ENCODE data around the gene FSTL1.

Gene FSTL1

GRCh38 chr3:120421926-120422325 is 28.9 kb downstream of the FSTL1 start:
- H3K4ac ChIP-seq (ENCODE audit: low read length): no peak overlapping the region
- H3K4me2 ChIP-seq (ENCODE audit: insufficient read depth, low read length, poor library complexity, severe bottlenecking): no peak overlapping the region
- H3K14ac ChIP-seq (ENCODE audit: low read length): no peak overlapping the region
- no peak overlapping the region for H2AFZ ChIP-seq (ENCODE audit: low read length)
- peaks cover 2% of the 10 kb centered on the region for H3K79me1 ChIP-seq (ENCODE audit: low read depth, low read length)
- peaks cover 19 to 28% of the 10 kb centered on the region in 2 donors for H3K4me1 ChIP-seq (ENCODE audit: control insufficient read depth in 2 of 2, insufficient read depth in 1 of 2, low read depth in 1 of 2, low read length in 2 of 2)
- H2BK12ac ChIP-seq (ENCODE audit: low read length): no peak overlapping the region
- no peak for DNase-seq (ENCODE audit: low spot score)
- no peak overlapping the region for H3K27ac ChIP-seq (replicated peaks; ENCODE audit: low read length)
- H3K27me3 ChIP-seq (ENCODE audit: control insufficient read depth in 3 of 3, insufficient read depth in 3 of 3, low read depth in 1 of 3, low read length in 3 of 3): no peaks in the 10 kb centered on the region
- H3K23ac ChIP-seq (ENCODE audit: low read depth, low read length, poor library complexity): no peak overlapping the region
- no CpG with 5 or more reads among the region's 2 CpGs for WGBS, 2 donors (ENCODE audit: extremely low coverage in 2 of 2, insufficient read length in 2 of 2, insufficient replicate concordance in 1 of 2)
- no peak overlapping the region for H3K4me3 ChIP-seq (ENCODE audit: low read length in 2 of 2)
- no peak overlapping the region for H2BK5ac ChIP-seq (ENCODE audit: low read length)
- H3K18ac ChIP-seq (ENCODE audit: low read length): no peak overlapping the region
- H2AK5ac ChIP-seq (ENCODE audit: low read depth, low read length): no peak overlapping the region
- H4K8ac ChIP-seq (ENCODE audit: low read depth, low read length): no peak overlapping the region
- no peak overlapping the region for H3K9ac ChIP-seq (ENCODE audit: low read depth, low read length, poor library complexity)
- no peak overlapping the region for H4K91ac ChIP-seq (ENCODE audit: low read depth, low read length, poor library complexity)
- peaks cover 4 to 6% of the 10 kb centered on the region in 2 donors for H3K36me3 ChIP-seq (replicated peaks in 1 of 2; ENCODE audit: control insufficient read depth in 2 of 2, insufficient read depth in 2 of 2, low read length in 2 of 2)
- H2BK120ac ChIP-seq (ENCODE audit: low read depth, low read length): no peak overlapping the region
- H3K9me3 ChIP-seq (replicated peaks in 1 of 2; ENCODE audit: control insufficient read depth in 2 of 2, insufficient read depth in 1 of 2, low read depth in 1 of 2, low read length in 2 of 2): no peaks in the 10 kb centered on the region
- no peak overlapping the region for H2BK15ac ChIP-seq (ENCODE audit: low read length)

GRCh38 chr3:120420928-120421551 is 29.8 kb downstream of the FSTL1 start:
- H3K4ac ChIP-seq (ENCODE audit: low read length): no peak overlapping the region
- H3K4me3 ChIP-seq (ENCODE audit: low read length in 2 of 2): no peak overlapping the region
- peaks cover 19 to 25% of the 10 kb centered on the region in 2 donors for H3K4me1 ChIP-seq (ENCODE audit: control insufficient read depth in 2 of 2, insufficient read depth in 1 of 2, low read depth in 1 of 2, low read length in 2 of 2)
- H3K4me2 ChIP-seq (ENCODE audit: insufficient read depth, low read length, poor library complexity, severe bottlenecking): no peak overlapping the region
- H3K36me3 ChIP-seq (replicated peaks in 1 of 2; ENCODE audit: control insufficient read depth in 2 of 2, insufficient read depth in 2 of 2, low read length in 2 of 2): peaks cover 1 to 6% of the 10 kb centered on the region in 2 donors
- H3K27ac ChIP-seq (replicated peaks; ENCODE audit: low read length): peak overlapping the region; percentile 67
- H2AK5ac ChIP-seq (ENCODE audit: low read depth, low read length): no peak overlapping the region
- H3K9me3 ChIP-seq (replicated peaks in 1 of 2; ENCODE audit: control insufficient read depth in 2 of 2, insufficient read depth in 1 of 2, low read depth in 1 of 2, low read length in 2 of 2): no peaks in the 10 kb centered on the region
- peak overlapping the region; percentile 46 for H3K18ac ChIP-seq (ENCODE audit: low read length)
- no peak overlapping the region for H3K14ac ChIP-seq (ENCODE audit: low read length)
- H3K23ac ChIP-seq (ENCODE audit: low read depth, low read length, poor library complexity): no peak overlapping the region
- no peaks in the 10 kb centered on the region for H3K27me3 ChIP-seq (ENCODE audit: control insufficient read depth in 3 of 3, insufficient read depth in 3 of 3, low read depth in 1 of 3, low read length in 3 of 3)
- H2BK15ac ChIP-seq (ENCODE audit: low read length): no peak overlapping the region
- H2BK12ac ChIP-seq (ENCODE audit: low read length): no peak overlapping the region
- H4K8ac ChIP-seq (ENCODE audit: low read depth, low read length): no peak overlapping the region
- H3K9ac ChIP-seq (ENCODE audit: low read depth, low read length, poor library complexity): no peak overlapping the region
- no peak overlapping the region for H2BK5ac ChIP-seq (ENCODE audit: low read length)
- H2BK120ac ChIP-seq (ENCODE audit: low read depth, low read length): no peak overlapping the region
- DNase-seq (ENCODE audit: low spot score): no peak
- H2AFZ ChIP-seq (ENCODE audit: low read length): peak overlapping the region; percentile 36
- no CpG with 5 or more reads among the region's 6 CpGs for WGBS, 2 donors (ENCODE audit: extremely low coverage in 2 of 2, insufficient read length in 2 of 2, insufficient replicate concordance in 1 of 2)
- H3K79me1 ChIP-seq (ENCODE audit: low read depth, low read length): peaks cover 2% of the 10 kb centered on the region
- no peak overlapping the region for H4K91ac ChIP-seq (ENCODE audit: low read depth, low read length, poor library complexity)

GRCh38 chr3:120420360-120420759 is 30.4 kb downstream of the FSTL1 start:
- no peak overlapping the region for H3K4ac ChIP-seq (ENCODE audit: low read length)
- no peak overlapping the region for H3K14ac ChIP-seq (ENCODE audit: low read length)
- H3K4me3 ChIP-seq (ENCODE audit: low read length in 2 of 2): no peak overlapping the region
- H2BK120ac ChIP-seq (ENCODE audit: low read depth, low read length): no peak overlapping the region
- no CpG with 5 or more reads among the region's 3 CpGs for WGBS, 2 donors (ENCODE audit: extremely low coverage in 2 of 2, insufficient read length in 2 of 2, insufficient replicate concordance in 1 of 2)
- no peak overlapping the region for H2BK12ac ChIP-seq (ENCODE audit: low read length)
- H3K79me1 ChIP-seq (ENCODE audit: low read depth, low read length): peaks cover 2% of the 10 kb centered on the region
- DNase-seq (ENCODE audit: low spot score): no peak
- H2AK5ac ChIP-seq (ENCODE audit: low read depth, low read length): no peak overlapping the region
- H3K4me2 ChIP-seq (ENCODE audit: insufficient read depth, low read length, poor library complexity, severe bottlenecking): no peak overlapping the region
- H3K27me3 ChIP-seq (ENCODE audit: control insufficient read depth in 3 of 3, insufficient read depth in 3 of 3, low read depth in 1 of 3, low read length in 3 of 3): no peaks in the 10 kb centered on the region
- no peak overlapping the region for H4K8ac ChIP-seq (ENCODE audit: low read depth, low read length)
- H3K9me3 ChIP-seq (replicated peaks in 1 of 2; ENCODE audit: control insufficient read depth in 2 of 2, insufficient read depth in 1 of 2, low read depth in 1 of 2, low read length in 2 of 2): no peaks in the 10 kb centered on the region
- no peak overlapping the region for H2BK5ac ChIP-seq (ENCODE audit: low read length)
- H2BK15ac ChIP-seq (ENCODE audit: low read length): no peak overlapping the region
- peaks cover 4 to 8% of the 10 kb centered on the region in 2 donors for H3K36me3 ChIP-seq (replicated peaks in 1 of 2; ENCODE audit: control insufficient read depth in 2 of 2, insufficient read depth in 2 of 2, low read length in 2 of 2)
- H3K27ac ChIP-seq (replicated peaks; ENCODE audit: low read length): no peak overlapping the region
- peaks cover 19 to 24% of the 10 kb centered on the region in 2 donors for H3K4me1 ChIP-seq (ENCODE audit: control insufficient read depth in 2 of 2, insufficient read depth in 1 of 2, low read depth in 1 of 2, low read length in 2 of 2)
- no peak overlapping the region for H3K23ac ChIP-seq (ENCODE audit: low read depth, low read length, poor library complexity)
- no peak overlapping the region for H4K91ac ChIP-seq (ENCODE audit: low read depth, low read length, poor library complexity)
- no peak overlapping the region for H2AFZ ChIP-seq (ENCODE audit: low read length)
- H3K18ac ChIP-seq (ENCODE audit: low read length): no peak overlapping the region
- no peak overlapping the region for H3K9ac ChIP-seq (ENCODE audit: low read depth, low read length, poor library complexity)

- Histone ChIP-seq H3K23ac (ENCODE audit: low read depth, low read length, poor library complexity) (no peak overlapping the region), H3K4me2 (ENCODE audit: insufficient read depth, low read length, poor library complexity, severe bottlenecking) (no peak overlapping the region), H3K14ac (ENCODE audit: low read length) (no peak overlapping the region), H3K4ac (ENCODE audit: low read length) (no peak overlapping the region), H2AFZ (ENCODE audit: low read length) (no peak overlapping the region), H3K36me3 (replicated peaks in 1 of 2; ENCODE audit: control insufficient read depth in 2 of 2, insufficient read depth in 2 of 2, low read length in 2 of 2) (peaks cover 4 to 12% of the 10 kb centered on the region in 2 donors), H2BK12ac (ENCODE audit: low read length) (no peak overlapping the region), H3K27ac (replicated peaks; ENCODE audit: low read length) (no peak overlapping the region), H2AK5ac (ENCODE audit: low read depth, low read length) (no peak overlapping the region), H2BK120ac (ENCODE audit: low read depth, low read length) (no peak overlapping the region), H2BK5ac (ENCODE audit: low read length) (no peak overlapping the region), H3K79me1 (ENCODE audit: low read depth, low read length) (peaks cover 2% of the 10 kb centered on the region), H3K18ac (ENCODE audit: low read length) (no peak overlapping the region), H4K8ac (ENCODE audit: low read depth, low read length) (no peak overlapping the region), H3K9ac (ENCODE audit: low read depth, low read length, poor library complexity) (no peak overlapping the region), H3K4me1 (ENCODE audit: control insufficient read depth in 2 of 2, insufficient read depth in 1 of 2, low read depth in 1 of 2, low read length in 2 of 2) (peaks cover 19 to 24% of the 10 kb centered on the region in 2 donors), H3K9me3 (replicated peaks in 1 of 2; ENCODE audit: control insufficient read depth in 2 of 2, insufficient read depth in 1 of 2, low read depth in 1 of 2, low read length in 2 of 2) (no peaks in the 10 kb centered on the region), H4K91ac (ENCODE audit: low read depth, low read length, poor library complexity) (no peak overlapping the region), H3K27me3 (ENCODE audit: control insufficient read depth in 3 of 3, insufficient read depth in 3 of 3, low read depth in 1 of 3, low read length in 3 of 3) (no peaks in the 10 kb centered on the region), H2BK15ac (ENCODE audit: low read length) (no peak overlapping the region), H3K4me3 (ENCODE audit: low read length in 2 of 2) (no peak overlapping the region)
- no CpG with 5 or more reads among the region's 3 CpGs for WGBS, 2 donors (ENCODE audit: extremely low coverage in 2 of 2, insufficient read length in 2 of 2, insufficient replicate concordance in 1 of 2)
- DNase-seq (ENCODE audit: low spot score): no peak
Observed at GRCh38 chr3:120419797-120420196, 31.0 kb downstream of the FSTL1 start.
